ENCODE results near the gene AAK1. TPM values are rescaled to one million over a fixed set of nuclear protein-coding genes. Genes with fewer than 3 reads are reported as not detected.

The AAK1 gene
- total and polyA plus RNA-seq, 2 of the 13 experiments (the other 11 are each of a cell fraction or from before 2014, with no cell fraction given), result 9.8 to 10.3 TPM

DNA sequence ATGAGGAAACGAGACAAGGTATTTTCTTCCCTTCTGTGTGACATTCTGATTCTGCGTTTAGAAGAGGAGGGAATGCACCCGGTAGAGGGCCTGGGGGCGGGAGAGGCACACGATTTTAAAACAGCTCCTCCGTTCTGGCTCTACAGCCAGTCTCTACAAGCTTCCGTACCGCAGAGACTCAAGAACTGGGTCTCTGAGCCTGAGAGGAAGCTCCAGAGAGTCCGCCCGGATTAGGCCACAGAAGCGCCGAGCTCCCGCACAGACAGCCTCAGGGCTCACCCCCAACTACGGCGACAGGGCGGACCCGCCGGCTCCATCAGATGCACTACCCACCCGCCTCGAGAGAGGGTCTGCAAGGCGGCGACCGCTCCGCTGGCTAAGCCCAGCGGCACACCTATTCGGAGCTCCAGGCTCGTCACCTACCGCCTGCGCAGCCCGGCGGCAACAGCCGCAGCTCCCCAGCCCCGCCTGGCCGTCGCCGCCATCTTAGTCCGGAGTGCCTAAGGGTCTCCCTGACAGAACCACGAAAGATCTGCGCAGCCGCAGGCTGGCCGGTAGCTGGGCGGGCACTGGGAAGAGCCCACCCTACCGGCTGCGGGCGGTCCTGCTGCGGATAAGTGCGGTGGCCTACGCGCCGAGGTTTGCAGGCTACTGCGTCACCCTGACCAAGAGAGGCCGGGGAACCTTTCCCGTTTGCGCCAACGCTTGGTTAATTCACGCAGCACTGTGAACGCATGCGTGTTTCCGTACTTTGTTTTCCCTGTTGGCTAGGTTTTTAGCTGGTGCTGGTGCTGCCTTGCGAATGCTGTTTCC, 206.4 kb downstream of the AAK1 start, which contains the start of gene NFU1 (continued):
- TF ChIP-seq, protein P1, sequence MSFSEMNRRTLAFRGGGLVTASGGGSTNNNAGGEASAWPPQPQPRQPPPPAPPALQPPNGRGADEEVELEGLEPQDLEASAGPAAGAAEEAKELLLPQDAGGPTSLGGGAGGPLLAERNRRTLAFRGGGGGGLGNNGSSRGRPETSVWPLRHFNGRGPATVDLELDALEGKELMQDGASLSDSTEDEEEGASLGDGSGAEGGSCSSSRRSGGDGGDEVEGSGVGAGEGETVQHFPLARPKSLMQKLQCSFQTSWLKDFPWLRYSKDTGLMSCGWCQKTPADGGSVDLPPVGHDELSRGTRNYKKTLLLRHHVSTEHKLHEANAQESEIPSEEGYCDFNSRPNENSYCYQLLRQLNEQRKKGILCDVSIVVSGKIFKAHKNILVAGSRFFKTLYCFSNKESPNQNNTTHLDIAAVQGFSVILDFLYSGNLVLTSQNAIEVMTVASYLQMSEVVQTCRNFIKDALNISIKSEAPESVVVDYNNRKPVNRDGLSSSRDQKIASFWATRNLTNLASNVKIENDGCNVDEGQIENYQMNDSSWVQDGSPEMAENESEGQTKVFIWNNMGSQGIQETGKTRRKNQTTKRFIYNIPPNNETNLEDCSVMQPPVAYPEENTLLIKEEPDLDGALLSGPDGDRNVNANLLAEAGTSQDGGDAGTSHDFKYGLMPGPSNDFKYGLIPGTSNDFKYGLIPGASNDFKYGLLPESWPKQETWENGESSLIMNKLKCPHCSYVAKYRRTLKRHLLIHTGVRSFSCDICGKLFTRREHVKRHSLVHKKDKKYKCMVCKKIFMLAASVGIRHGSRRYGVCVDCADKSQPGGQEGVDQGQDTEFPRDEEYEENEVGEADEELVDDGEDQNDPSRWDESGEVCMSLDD (CRISPR knock-in tag; IDR thresholded peaks at IDR 0.05; ENCODE audit: borderline replicate concordance), result no peak
- TF ChIP-seq, protein P2, sequence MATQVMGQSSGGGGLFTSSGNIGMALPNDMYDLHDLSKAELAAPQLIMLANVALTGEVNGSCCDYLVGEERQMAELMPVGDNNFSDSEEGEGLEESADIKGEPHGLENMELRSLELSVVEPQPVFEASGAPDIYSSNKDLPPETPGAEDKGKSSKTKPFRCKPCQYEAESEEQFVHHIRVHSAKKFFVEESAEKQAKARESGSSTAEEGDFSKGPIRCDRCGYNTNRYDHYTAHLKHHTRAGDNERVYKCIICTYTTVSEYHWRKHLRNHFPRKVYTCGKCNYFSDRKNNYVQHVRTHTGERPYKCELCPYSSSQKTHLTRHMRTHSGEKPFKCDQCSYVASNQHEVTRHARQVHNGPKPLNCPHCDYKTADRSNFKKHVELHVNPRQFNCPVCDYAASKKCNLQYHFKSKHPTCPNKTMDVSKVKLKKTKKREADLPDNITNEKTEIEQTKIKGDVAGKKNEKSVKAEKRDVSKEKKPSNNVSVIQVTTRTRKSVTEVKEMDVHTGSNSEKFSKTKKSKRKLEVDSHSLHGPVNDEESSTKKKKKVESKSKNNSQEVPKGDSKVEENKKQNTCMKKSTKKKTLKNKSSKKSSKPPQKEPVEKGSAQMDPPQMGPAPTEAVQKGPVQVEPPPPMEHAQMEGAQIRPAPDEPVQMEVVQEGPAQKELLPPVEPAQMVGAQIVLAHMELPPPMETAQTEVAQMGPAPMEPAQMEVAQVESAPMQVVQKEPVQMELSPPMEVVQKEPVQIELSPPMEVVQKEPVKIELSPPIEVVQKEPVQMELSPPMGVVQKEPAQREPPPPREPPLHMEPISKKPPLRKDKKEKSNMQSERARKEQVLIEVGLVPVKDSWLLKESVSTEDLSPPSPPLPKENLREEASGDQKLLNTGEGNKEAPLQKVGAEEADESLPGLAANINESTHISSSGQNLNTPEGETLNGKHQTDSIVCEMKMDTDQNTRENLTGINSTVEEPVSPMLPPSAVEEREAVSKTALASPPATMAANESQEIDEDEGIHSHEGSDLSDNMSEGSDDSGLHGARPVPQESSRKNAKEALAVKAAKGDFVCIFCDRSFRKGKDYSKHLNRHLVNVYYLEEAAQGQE (IDR thresholded peaks at IDR 0.05; ENCODE audit: borderline replicate concordance in 1 of 2, low read depth in 1 of 2, low read length in 2 of 2), result no peak; a peak in 1 of 4 replicates
- TF ChIP-seq, protein P3, sequence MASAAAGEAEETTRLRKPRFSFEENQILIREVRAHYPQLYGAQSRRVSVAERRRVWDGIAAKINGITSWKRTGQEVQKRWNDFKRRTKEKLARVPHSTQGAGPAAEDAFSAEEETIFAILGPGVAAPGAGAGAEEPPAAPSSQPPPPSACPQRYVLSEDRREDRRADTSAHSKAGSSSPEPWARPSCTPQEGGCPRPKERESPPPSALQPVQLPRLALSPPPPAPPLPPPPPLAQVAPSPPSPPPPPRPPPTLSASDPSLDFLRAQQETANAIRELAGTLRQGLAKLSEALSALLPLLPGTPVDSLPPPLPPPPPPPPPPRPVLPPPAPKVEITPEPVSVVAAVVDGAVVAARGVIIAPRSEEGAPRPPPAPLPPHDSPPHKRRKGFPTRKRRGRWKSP (CRISPR knock-in tag; IDR thresholded peaks at IDR 0.05), result peak; percentile 99
- TF ChIP-seq, protein P4, sequence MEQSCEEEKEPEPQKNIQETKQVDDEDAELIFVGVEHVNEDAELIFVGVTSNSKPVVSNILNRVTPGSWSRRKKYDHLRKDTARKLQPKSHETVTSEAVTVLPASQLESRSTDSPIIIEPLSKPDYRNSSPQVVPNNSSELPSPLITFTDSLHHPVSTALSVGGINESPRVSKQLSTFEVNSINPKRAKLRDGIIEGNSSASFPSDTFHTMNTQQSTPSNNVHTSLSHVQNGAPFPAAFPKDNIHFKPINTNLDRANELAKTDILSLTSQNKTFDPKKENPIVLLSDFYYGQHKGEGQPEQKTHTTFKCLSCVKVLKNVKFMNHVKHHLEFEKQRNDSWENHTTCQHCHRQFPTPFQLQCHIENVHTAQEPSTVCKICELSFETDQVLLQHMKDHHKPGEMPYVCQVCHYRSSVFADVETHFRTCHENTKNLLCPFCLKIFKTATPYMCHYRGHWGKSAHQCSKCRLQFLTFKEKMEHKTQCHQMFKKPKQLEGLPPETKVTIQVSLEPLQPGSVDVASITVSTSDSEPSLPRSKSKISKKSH (CRISPR knock-in tag; IDR thresholded peaks at IDR 0.05; ENCODE audit: borderline replicate concordance), result peak; percentile 95
- TF ChIP-seq, protein P5, sequence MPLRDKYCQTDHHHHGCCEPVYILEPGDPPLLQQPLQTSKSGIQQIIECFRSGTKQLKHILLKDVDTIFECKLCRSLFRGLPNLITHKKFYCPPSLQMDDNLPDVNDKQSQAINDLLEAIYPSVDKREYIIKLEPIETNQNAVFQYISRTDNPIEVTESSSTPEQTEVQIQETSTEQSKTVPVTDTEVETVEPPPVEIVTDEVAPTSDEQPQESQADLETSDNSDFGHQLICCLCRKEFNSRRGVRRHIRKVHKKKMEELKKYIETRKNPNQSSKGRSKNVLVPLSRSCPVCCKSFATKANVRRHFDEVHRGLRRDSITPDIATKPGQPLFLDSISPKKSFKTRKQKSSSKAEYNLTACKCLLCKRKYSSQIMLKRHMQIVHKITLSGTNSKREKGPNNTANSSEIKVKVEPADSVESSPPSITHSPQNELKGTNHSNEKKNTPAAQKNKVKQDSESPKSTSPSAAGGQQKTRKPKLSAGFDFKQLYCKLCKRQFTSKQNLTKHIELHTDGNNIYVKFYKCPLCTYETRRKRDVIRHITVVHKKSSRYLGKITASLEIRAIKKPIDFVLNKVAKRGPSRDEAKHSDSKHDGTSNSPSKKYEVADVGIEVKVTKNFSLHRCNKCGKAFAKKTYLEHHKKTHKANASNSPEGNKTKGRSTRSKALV (CRISPR knock-in tag; IDR thresholded peaks at IDR 0.05), result peak; percentile 90
- TF ChIP-seq ZBTB7A (CRISPR knock-in tag; IDR thresholded peaks at IDR 0.05), result peak; percentile 60; the same call in 1 of the 2 replicates
- TF ChIP-seq, protein P6, sequence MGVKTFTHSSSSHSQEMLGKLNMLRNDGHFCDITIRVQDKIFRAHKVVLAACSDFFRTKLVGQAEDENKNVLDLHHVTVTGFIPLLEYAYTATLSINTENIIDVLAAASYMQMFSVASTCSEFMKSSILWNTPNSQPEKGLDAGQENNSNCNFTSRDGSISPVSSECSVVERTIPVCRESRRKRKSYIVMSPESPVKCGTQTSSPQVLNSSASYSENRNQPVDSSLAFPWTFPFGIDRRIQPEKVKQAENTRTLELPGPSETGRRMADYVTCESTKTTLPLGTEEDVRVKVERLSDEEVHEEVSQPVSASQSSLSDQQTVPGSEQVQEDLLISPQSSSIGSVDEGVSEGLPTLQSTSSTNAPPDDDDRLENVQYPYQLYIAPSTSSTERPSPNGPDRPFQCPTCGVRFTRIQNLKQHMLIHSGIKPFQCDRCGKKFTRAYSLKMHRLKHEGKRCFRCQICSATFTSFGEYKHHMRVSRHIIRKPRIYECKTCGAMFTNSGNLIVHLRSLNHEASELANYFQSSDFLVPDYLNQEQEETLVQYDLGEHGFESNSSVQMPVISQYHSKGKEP (CRISPR knock-in tag; IDR thresholded peaks at IDR 0.05), result peak; percentile 45
- no peak for TF ChIP-seq MBNL3 (CRISPR knock-in tag; conservative IDR thresholded peaks at IDR 0.05)
- TF ChIP-seq ZBTB42 (CRISPR knock-in tag; IDR thresholded peaks at IDR 0.05), result peak; percentile 80; the same call in 1 of the 2 replicates
- TF ChIP-seq HIVEP1 (CRISPR knock-in tag; IDR thresholded peaks at IDR 0.05), result peak; percentile 78
- TF ChIP-seq, protein P7, sequence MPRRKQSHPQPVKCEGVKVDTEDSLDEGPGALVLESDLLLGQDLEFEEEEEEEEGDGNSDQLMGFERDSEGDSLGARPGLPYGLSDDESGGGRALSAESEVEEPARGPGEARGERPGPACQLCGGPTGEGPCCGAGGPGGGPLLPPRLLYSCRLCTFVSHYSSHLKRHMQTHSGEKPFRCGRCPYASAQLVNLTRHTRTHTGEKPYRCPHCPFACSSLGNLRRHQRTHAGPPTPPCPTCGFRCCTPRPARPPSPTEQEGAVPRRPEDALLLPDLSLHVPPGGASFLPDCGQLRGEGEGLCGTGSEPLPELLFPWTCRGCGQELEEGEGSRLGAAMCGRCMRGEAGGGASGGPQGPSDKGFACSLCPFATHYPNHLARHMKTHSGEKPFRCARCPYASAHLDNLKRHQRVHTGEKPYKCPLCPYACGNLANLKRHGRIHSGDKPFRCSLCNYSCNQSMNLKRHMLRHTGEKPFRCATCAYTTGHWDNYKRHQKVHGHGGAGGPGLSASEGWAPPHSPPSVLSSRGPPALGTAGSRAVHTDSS (CRISPR knock-in tag; conservative IDR thresholded peaks at IDR 0.05), result no peak
